ENCODE data around the gene PLEKHA3.

Gene PLEKHA3

DNA sequence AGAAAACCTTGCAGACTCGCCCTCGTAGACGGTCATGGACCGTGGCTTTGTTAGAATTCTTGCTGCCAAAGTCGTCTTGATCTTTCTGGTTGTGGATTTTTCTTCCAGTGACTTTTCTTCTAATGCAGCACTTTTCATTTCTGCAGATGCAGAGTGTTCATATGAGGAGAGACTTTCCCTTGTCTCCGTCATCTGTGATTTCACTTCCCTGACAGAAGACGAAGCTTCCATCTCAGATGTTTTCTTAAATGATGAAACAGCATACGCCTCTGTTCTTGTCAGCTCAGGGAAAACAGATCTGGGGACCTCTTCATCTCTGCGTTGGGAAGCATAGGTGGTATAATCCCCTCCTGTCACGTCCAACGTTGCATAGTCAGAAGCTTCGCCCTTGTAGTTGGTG, 50.9 kb downstream of the PLEKHA3 start:
- no peak for DNase-seq (ENCODE audit: extremely low read depth, insufficient read length)
- H3K36me3 ChIP-seq (ENCODE audit: control insufficient read depth, insufficient read depth, low read length) = no peaks in the 10 kb centered on the region; the same call in 1 of the 2 replicates
- H3K4me3 ChIP-seq (replicated peaks; ENCODE audit: low read depth, low read length) = peak overlapping the region; percentile 53
- TF ChIP-seq, protein P1, sequence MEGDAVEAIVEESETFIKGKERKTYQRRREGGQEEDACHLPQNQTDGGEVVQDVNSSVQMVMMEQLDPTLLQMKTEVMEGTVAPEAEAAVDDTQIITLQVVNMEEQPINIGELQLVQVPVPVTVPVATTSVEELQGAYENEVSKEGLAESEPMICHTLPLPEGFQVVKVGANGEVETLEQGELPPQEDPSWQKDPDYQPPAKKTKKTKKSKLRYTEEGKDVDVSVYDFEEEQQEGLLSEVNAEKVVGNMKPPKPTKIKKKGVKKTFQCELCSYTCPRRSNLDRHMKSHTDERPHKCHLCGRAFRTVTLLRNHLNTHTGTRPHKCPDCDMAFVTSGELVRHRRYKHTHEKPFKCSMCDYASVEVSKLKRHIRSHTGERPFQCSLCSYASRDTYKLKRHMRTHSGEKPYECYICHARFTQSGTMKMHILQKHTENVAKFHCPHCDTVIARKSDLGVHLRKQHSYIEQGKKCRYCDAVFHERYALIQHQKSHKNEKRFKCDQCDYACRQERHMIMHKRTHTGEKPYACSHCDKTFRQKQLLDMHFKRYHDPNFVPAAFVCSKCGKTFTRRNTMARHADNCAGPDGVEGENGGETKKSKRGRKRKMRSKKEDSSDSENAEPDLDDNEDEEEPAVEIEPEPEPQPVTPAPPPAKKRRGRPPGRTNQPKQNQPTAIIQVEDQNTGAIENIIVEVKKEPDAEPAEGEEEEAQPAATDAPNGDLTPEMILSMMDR (IDR thresholded peaks at IDR 0.05; ENCODE audit: insufficient read depth, low read length, poor library complexity, severe bottlenecking) = no peak
- H3K27me3 ChIP-seq (replicated peaks; ENCODE audit: control insufficient read depth, insufficient read depth, low read length) = no peaks in the 10 kb centered on the region

DNA sequence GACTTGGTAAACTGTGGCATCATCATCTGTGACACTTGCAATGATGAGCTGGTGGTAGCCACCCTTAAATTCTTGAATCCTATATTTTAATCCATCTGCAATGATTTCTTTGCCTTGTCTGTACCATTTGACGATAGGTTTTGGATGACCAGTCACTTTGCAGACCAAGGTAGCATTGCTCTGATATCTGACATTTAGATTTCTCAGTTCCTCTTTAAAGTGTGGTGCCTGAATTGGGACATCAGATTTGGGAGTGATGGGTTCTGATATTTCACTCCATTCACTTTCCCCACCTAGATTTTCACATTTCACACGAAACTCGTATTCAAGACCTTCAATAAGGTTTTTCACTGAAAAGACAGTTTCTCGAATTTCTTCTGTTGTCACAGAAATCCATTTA, 55.8 kb downstream of the PLEKHA3 start:
- no peak for DNase-seq (ENCODE audit: extremely low read depth, insufficient read length)
- Histone ChIP-seq H3K4me3 (replicated peaks; ENCODE audit: low read depth, low read length) (no peak overlapping the region), H3K36me3 (ENCODE audit: control insufficient read depth, insufficient read depth, low read length) (peaks cover 5% of the 10 kb centered on the region), H3K27me3 (replicated peaks; ENCODE audit: control insufficient read depth, insufficient read depth, low read length) (no peaks in the 10 kb centered on the region)
- TF ChIP-seq, protein P1 (IDR thresholded peaks at IDR 0.05; ENCODE audit: insufficient read depth, low read length, poor library complexity, severe bottlenecking) = no peak

DNA sequence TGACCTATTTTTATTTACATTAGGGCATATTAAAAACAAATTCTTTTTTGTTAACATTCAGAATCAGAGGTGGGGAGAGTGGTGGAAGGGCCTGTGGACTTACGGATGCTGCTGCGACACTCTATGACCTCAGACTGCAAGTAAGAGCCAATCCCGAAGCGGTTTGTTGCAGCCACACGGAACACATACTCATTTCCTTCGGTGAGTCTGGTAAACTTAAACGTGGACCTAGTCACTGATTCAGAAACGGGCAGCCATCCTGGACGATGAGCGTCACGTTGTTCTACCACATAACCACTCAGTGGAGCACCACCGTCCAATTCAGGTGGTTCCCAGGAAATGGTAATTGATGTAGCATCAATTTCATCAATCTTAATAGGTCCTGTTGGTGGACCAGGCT, 61.9 kb downstream of the PLEKHA3 start:
- Histone ChIP-seq H3K4me3 (replicated peaks; ENCODE audit: low read depth, low read length) (no peak overlapping the region), H3K36me3 (ENCODE audit: control insufficient read depth, insufficient read depth, low read length) (peaks cover 19% of the 10 kb centered on the region), H3K27me3 (replicated peaks; ENCODE audit: control insufficient read depth, insufficient read depth, low read length) (no peaks in the 10 kb centered on the region)
- no peak for DNase-seq (ENCODE audit: extremely low read depth, insufficient read length)
- TF ChIP-seq, protein P1 (IDR thresholded peaks at IDR 0.05; ENCODE audit: insufficient read depth, low read length, poor library complexity, severe bottlenecking) = no peak

DNA sequence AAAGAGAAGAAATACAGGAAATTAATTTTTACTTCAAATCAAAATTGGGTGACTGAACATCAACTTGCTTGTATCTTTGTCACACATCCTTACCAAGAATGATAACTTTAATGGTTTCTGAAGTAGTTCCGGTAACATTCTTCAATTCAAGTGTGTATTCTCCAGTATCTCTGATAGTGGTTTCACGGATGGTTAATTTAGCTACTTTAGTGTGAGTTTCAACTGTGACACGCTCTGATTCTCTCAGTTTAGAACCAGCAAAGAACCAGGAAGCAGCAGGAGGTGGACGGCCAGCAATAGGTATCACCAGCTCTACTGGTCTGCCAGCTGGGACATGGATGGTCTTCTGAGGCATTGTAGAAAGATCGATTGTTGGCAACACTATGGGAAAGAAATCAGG, 62.3 kb downstream of the PLEKHA3 start:
- Histone ChIP-seq H3K36me3 (ENCODE audit: control insufficient read depth, insufficient read depth, low read length) (peaks cover 20% of the 10 kb centered on the region), H3K27me3 (replicated peaks; ENCODE audit: control insufficient read depth, insufficient read depth, low read length) (no peaks in the 10 kb centered on the region), H3K4me3 (replicated peaks; ENCODE audit: low read depth, low read length) (no peak overlapping the region)
- no peak for DNase-seq (ENCODE audit: extremely low read depth, insufficient read length)
- TF ChIP-seq, protein P1 (IDR thresholded peaks at IDR 0.05; ENCODE audit: insufficient read depth, low read length, poor library complexity, severe bottlenecking) = no peak

DNA sequence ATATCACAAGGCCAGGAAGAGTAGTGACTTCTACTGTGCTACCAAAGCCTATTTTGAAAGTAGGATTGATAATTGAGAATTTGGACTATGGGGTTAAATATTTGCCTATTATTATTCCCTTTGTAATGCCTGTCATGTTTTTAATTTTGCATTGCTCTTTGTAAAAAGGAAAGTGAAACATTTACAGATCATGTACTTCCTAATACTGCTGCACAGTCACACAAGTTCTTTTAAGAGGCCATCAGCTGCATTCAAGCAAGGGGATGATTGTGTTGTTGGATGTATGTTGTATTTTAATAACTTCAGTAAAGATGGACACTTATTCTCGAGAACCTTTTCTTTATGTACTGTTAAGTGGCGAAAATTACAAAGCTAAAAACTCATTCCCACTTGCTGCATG, 70.1 kb downstream of the PLEKHA3 start:
- Histone ChIP-seq H3K36me3 (ENCODE audit: control insufficient read depth, insufficient read depth, low read length) (peaks cover 12% of the 10 kb centered on the region), H3K27me3 (replicated peaks; ENCODE audit: control insufficient read depth, insufficient read depth, low read length) (no peaks in the 10 kb centered on the region), H3K4me3 (replicated peaks; ENCODE audit: low read depth, low read length) (no peak overlapping the region)
- TF ChIP-seq, protein P1 (IDR thresholded peaks at IDR 0.05; ENCODE audit: insufficient read depth, low read length, poor library complexity, severe bottlenecking) = no peak
- DNase-seq (ENCODE audit: extremely low read depth, insufficient read length) = no peak

DNA sequence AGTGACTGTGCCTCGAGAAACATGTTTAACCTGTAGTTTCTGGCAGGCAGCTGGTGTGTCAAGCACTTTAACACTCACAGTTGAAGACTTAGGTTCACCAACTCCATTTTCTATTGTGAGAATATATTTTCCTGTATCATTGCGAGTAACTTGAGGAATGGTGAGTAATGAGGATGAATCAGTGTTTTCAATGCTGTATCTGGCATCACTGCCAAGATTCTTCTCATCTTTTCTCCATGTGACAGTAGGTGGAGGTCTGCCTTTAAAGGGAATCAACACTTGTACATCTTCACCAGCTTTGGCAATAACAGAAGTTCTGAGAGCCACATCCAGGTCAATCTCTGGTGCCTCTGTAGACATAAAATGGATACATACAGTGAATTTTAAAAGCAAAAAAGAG, 72.8 kb downstream of the PLEKHA3 start:
- peaks cover 3% of the 10 kb centered on the region for H3K36me3 ChIP-seq (ENCODE audit: control insufficient read depth, insufficient read depth, low read length)
- H3K4me3 ChIP-seq (replicated peaks; ENCODE audit: low read depth, low read length) = no peak overlapping the region
- TF ChIP-seq, protein P1 (IDR thresholded peaks at IDR 0.05; ENCODE audit: insufficient read depth, low read length, poor library complexity, severe bottlenecking) = no peak
- H3K27me3 ChIP-seq (replicated peaks; ENCODE audit: control insufficient read depth, insufficient read depth, low read length) = no peaks in the 10 kb centered on the region
- DNase-seq (ENCODE audit: extremely low read depth, insufficient read length) = no peak

Measured in GM06990 (cell line).